COLO668 (cell line): ENCODE data around the gene SCUBE2.
A peak's percentile ranks its signal among the peaks of the same experiment; 100 is the strongest.

ENCODE experiments used
- DNase-seq: peaks from one replicate; lab custom pipeline; 2025; ENCODE audit not compliant: unreplicated experiment; lab: John Stamatoyannopoulos, UW

Gene SCUBE2

GRCh38 chr11:9091044-9091922 is at the start of gene SCUBE2:
TSS of gene SCUBE2 (minus strand) at chr11:9091599. CDS start at chr11:9091528, 71 bp downstream.
- peak; percentile 29 for DNase-seq

- DNase-seq, result no peak
Observed at GRCh38 chr11:9141186-9141585, 49.8 kb upstream of the SCUBE2 start.

- peak; percentile 20 for DNase-seq
Observed at GRCh38 chr11:9139628-9140357, 48.4 kb upstream of the SCUBE2 start.

GRCh38 chr11:9138612-9139579 is 47.5 kb upstream of the SCUBE2 start:
- DNase-seq, result peak; percentile 80

- peak; percentile 76 for DNase-seq
Observed at GRCh38 chr11:9138133-9138453, 46.7 kb upstream of the SCUBE2 start.

GRCh38 chr11:9137293-9138132 is 46.1 kb upstream of the SCUBE2 start:
- DNase-seq, result peak; percentile 84

- DNase-seq, result no peak
Observed at GRCh38 chr11:9136741-9137140, 45.3 kb upstream of the SCUBE2 start.

GRCh38 chr11:9133956-9134355 is 42.6 kb upstream of the SCUBE2 start:
- no peak for DNase-seq

- no peak for DNase-seq
Observed at GRCh38 chr11:9132203-9132878, 40.9 kb upstream of the SCUBE2 start.

GRCh38 chr11:9130297-9130696 is 38.9 kb upstream of the SCUBE2 start:
- no peak for DNase-seq

- no peak for DNase-seq
Observed at GRCh38 chr11:9126636-9127035, 35.2 kb upstream of the SCUBE2 start.

- no peak for DNase-seq
Observed at GRCh38 chr11:9125185-9125886, 33.9 kb upstream of the SCUBE2 start.

GRCh38 chr11:9123595-9124304 is 32.4 kb upstream of the SCUBE2 start:
- DNase-seq, result no peak

- no peak for DNase-seq
Observed at GRCh38 chr11:9121469-9121796, 30.0 kb upstream of the SCUBE2 start.

GRCh38 chr11:9120664-9121468 is 29.5 kb upstream of the SCUBE2 start:
- DNase-seq, result no peak

GRCh38 chr11:9118277-9118676 is 26.9 kb upstream of the SCUBE2 start:
- no peak for DNase-seq

- DNase-seq, result no peak
Observed at GRCh38 chr11:9112075-9112474, 20.7 kb upstream of the SCUBE2 start.
